ENCODE data around the gene SEMA4C. TPM values are rescaled to one million over a fixed set of nuclear protein-coding genes. Genes with fewer than 3 reads are reported as not detected.
A peak's percentile ranks its signal among the peaks of the same experiment; 100 is the strongest.

The SEMA4C gene
- total and polyA plus RNA-seq, 8 donors, result 6.7 to 21.8 (median 10.0) TPM

DNA sequence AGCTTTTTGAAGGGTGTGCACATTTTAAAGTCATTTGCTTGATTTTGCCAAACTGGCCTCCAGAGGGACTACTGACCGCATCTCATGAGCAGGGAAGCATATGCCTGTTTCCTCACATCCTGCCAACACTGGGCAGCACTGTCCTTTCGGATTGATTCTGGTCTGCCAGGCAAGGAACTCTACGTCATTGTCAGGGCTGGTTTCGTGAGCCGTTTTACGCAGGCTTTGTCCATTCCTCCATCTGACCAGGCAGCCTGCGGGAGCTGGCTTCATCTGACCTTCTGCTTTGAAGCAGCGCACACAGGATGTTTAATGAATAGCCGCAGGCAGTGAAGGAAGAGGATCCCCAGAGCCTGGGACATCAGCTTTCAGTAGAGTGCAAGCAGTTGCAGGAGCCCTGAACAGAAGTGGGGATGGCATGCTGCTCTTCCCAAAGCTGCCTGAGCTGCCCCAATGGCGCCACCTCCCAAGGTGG, 46.3 kb upstream of the SEMA4C start:
- FAIRE-seq (no peak), ATAC-seq (peak in 1 of 4 donors; percentile 26), DNase-seq (no peak)
- TF ChIP-seq CTCF (IDR thresholded peaks at IDR 0.05), result no peak
- H3K9me3 ChIP-seq, result no peaks in the 10 kb centered on the region
- H3K4me3 ChIP-seq, result no peak overlapping the region
- 50 to 55% methylated on average over 10 of the region's 10 CpGs for WGBS, 2 donors
- H3K36me3 ChIP-seq, result no peaks in the 10 kb centered on the region
- H3K27me3 ChIP-seq, result no peaks in the 10 kb centered on the region
- no peaks in the 10 kb centered on the region for H3K4me1 ChIP-seq
- intact Hi-C loops (cut with DNase I), result no loop called here
- no peak overlapping the region for H3K27ac ChIP-seq

- WGBS, 2 donors, result 61 to 68% methylated on average over 5 of the region's 5 CpGs
- ATAC-seq, result peak in 2 of 4 donors; percentile 24 to 39
- H3K36me3 ChIP-seq, result no peaks in the 10 kb centered on the region
- no peak for TF ChIP-seq CTCF (IDR thresholded peaks at IDR 0.05)
- H3K27me3 ChIP-seq, result no peaks in the 10 kb centered on the region
- H3K4me1 ChIP-seq, result no peaks in the 10 kb centered on the region
- H3K9me3 ChIP-seq, result no peaks in the 10 kb centered on the region
- no peak for DNase-seq
- intact Hi-C loops (cut with DNase I), result no loop called here
- no peak overlapping the region for H3K4me3 ChIP-seq
- FAIRE-seq, result no peak
- H3K27ac ChIP-seq, result no peak overlapping the region
Measured at GRCh38 chr2:96914332-96914731, 44.5 kb upstream of the SEMA4C start.

GRCh38 chr2:96913398-96914202, 43.7 kb upstream of the SEMA4C start:
- ATAC-seq (peak in 2 of 4 donors; percentile 40 to 67), FAIRE-seq (no peak), DNase-seq (no peak)
- Histone ChIP-seq H3K9me3 (no peaks in the 10 kb centered on the region), H3K36me3 (no peaks in the 10 kb centered on the region), H3K4me1 (no peaks in the 10 kb centered on the region), H3K27me3 (no peaks in the 10 kb centered on the region), H3K27ac (no peak overlapping the region), H3K4me3 (no peak overlapping the region)
- intact Hi-C loops (cut with DNase I), result no loop called here
- 52 to 67% methylated on average over 20 of the region's 20 CpGs for WGBS, 2 donors
- TF ChIP-seq CTCF (IDR thresholded peaks at IDR 0.05), result no peak

DNA sequence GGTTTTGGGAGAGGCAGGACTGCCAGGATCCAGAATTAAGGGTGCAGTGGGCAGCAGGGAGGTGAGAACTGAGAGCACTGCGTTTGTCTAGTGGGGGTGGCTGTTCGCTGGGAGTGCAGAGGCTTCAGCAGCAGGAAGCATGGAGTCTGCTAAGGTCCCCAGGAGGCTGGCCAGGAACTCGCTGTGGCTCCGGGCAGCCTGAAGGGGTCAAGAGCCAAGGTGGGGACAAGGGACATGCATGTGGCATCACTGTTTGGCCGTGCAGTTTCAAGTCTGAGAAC, 43.2 kb upstream of the SEMA4C start:
- Histone ChIP-seq H3K4me3 (no peak overlapping the region), H3K36me3 (no peaks in the 10 kb centered on the region), H3K27me3 (no peaks in the 10 kb centered on the region), H3K4me1 (no peaks in the 10 kb centered on the region), H3K9me3 (no peaks in the 10 kb centered on the region), H3K27ac (no peak overlapping the region)
- ATAC-seq, result no peak
- intact Hi-C loops (cut with DNase I), result no loop called here
- FAIRE-seq, result no peak
- 36 to 44% methylated on average over 5 of the region's 5 CpGs for WGBS, 2 donors
- TF ChIP-seq CTCF (IDR thresholded peaks at IDR 0.05), result no peak
- DNase-seq, result no peak

DNA sequence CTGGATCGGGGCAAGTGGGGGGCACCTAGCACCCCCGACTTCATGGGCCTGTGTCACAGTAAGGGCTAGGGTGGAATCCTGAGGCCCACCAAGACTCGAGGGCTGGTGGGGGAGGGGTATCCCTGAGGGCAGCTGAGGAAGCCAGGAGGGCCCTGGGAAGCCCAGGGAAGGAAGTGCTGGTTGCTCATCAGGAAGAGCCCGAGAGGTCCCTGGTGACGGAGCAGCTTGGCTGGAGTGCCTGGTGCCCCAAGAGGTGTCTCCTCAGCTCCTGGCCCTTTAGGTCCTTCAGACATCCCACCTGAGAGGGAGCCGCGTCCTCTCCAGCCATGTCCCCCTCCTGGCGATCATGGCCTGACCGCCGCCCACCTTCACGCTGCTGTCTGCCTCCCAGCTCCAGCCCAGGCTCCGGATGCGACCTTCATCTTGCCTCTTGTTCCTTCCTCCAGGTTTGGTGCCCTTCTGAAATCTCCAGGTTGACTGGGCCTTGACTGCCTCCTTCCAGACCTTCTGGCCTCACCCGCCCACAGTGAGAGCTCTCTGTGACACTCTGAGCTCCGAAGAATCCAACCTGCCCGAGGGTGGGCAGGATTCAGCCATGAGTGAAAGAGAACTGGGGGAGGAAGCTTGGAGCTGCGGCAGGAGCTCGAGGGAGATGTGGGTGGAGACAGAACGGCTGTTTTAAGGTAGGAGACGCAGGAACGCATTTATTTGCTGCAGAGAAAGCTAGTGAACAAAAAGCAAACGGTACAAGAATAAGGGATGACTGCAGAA, 42.7 kb upstream of the SEMA4C start:
- FAIRE-seq (no peak), DNase-seq (no peak), ATAC-seq (no peak)
- no peak for TF ChIP-seq CTCF (IDR thresholded peaks at IDR 0.05)
- 61 to 67% methylated on average over 21 to 22 of the region's 22 CpGs for WGBS, 2 donors
- H3K4me1 ChIP-seq, result no peaks in the 10 kb centered on the region
- intact Hi-C loops (cut with DNase I), result no loop called here
- H3K9me3 ChIP-seq, result no peaks in the 10 kb centered on the region
- H3K27me3 ChIP-seq, result no peaks in the 10 kb centered on the region
- H3K27ac ChIP-seq, result no peak overlapping the region
- H3K36me3 ChIP-seq, result no peaks in the 10 kb centered on the region
- H3K4me3 ChIP-seq, result no peak overlapping the region
